ENCODE measurements around the gene PDGFRA. TPM values are rescaled to one million over a fixed set of nuclear protein-coding genes. Genes with fewer than 3 reads are reported as not detected.

The PDGFRA gene
- total RNA-seq, 6 experiments from 2014 or later, result 7.0 to 32.6 (median 13.6) TPM

DNA sequence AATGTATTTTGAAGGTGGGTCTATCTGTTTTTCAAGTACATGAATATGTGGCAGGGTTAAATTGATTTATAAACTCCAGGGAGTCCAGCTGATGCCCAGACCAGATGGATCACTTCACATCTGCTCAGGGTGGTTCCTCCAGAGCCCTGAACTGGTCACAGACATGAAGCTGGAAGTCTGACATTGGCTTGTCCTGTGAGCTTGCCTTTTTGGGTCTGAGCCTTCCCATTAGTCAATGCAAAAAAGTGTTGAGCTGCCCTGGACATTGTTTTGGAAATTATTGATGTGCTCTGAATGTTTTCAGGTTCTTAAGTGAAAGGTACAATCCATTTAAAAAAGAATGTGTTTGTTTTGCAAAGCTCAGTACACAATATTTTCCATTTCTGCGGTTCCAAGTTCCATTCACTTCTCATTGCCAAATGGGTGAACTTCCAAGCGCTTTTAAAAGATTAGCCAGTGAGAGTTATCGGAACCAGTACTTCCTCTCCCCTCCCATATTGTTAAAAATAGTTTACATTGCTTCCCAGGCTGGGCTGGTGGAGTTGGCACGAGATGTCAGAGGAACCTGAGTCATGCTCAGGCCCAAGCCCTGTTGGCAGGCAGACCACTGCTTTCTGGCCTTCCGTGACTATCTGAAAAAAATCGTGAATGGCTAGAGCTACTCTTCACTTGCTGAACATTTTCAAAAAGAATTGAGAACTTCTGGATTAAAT is 52.1 kb downstream of the PDGFRA start:
- no peaks in the 10 kb centered on the region for H3K4me1 ChIP-seq
- H3K27ac ChIP-seq, result peak overlapping the region in 1 of 3 donors; percentile 19
- no peaks in the 10 kb centered on the region for H3K36me3 ChIP-seq
- peak; percentile 84 to 93 (median 89) for ATAC-seq
- no peaks in the 10 kb centered on the region for H3K9me3 ChIP-seq
- no peaks in the 10 kb centered on the region for H3K27me3 ChIP-seq
- no peak overlapping the region for H3K4me3 ChIP-seq
- peak in 2 of 3 donors; percentile 64 to 77 for DNase-seq
- WGBS (ENCODE audit: insufficient coverage, low coverage, low lambda C conversion rate, missing lambda C conversion rate), result 20% methylated on average over 6 of the region's 6 CpGs
- TF ChIP-seq, protein P1, sequence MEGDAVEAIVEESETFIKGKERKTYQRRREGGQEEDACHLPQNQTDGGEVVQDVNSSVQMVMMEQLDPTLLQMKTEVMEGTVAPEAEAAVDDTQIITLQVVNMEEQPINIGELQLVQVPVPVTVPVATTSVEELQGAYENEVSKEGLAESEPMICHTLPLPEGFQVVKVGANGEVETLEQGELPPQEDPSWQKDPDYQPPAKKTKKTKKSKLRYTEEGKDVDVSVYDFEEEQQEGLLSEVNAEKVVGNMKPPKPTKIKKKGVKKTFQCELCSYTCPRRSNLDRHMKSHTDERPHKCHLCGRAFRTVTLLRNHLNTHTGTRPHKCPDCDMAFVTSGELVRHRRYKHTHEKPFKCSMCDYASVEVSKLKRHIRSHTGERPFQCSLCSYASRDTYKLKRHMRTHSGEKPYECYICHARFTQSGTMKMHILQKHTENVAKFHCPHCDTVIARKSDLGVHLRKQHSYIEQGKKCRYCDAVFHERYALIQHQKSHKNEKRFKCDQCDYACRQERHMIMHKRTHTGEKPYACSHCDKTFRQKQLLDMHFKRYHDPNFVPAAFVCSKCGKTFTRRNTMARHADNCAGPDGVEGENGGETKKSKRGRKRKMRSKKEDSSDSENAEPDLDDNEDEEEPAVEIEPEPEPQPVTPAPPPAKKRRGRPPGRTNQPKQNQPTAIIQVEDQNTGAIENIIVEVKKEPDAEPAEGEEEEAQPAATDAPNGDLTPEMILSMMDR (IDR thresholded peaks at IDR 0.05), result no peak
- TF ChIP-seq POLR2A (IDR thresholded peaks at IDR 0.05), result no peak
- intact Hi-C loops (cut with DNase I), result no loop called here

DNA sequence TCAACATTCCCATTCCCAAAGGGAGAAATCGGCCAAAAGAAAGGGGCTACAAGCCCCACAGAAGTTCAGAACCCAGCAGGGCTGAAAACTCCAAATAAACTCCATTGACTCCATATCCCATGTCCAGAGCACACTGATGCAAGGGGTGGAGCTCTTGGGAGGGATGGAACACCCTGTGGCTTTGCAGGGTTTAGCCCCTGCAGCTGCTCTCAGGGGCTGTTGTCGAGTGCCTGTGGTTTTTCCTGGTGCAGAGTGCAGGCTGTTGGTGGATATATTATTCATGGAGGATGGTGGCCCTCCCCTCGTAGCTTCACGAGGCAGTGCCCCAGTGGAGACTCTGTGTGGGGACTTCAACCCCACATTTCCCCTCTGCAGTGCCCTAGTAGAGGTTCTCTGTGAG is 53.7 kb downstream of the PDGFRA start:
- Histone ChIP-seq H3K27me3 (no peaks in the 10 kb centered on the region), H3K4me1 (no peaks in the 10 kb centered on the region), H3K36me3 (no peaks in the 10 kb centered on the region), H3K9me3 (no peaks in the 10 kb centered on the region), H3K4me3 (no peak overlapping the region), H3K27ac (no peak overlapping the region)
- ATAC-seq, result no peak
- WGBS (ENCODE audit: insufficient coverage, low coverage, low lambda C conversion rate, missing lambda C conversion rate), result 72% methylated on average over 2 of the region's 4 CpGs
- DNase-seq, result no peak
- intact Hi-C loops (cut with DNase I), result no loop called here
- TF ChIP-seq POLR2A (IDR thresholded peaks at IDR 0.05), result no peak
- TF ChIP-seq, protein P1 (IDR thresholded peaks at IDR 0.05), result no peak

DNA sequence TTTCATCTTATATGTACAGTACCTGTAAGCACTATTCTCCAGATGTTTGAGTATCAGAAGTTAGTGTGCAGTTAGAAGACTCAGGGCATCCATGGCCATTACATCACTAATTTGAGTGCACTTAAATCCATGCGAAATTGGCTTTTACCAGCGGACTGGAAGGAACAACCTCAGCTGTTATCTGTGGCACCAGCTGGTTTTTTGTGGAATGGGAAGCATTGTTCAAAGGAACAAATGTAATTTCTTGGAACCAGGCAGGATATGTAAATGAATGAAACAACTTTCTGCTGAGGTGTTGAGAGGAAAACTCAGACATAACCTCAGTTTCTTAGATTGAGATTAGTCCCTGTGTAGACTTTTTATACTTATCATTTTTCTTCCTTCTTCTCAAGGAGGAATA is 60.2 kb downstream of the PDGFRA start:
- no peaks in the 10 kb centered on the region for H3K27me3 ChIP-seq
- DNase-seq (no peak), ATAC-seq (peak in 2 of 4 donors; percentile 12 to 50)
- no peaks in the 10 kb centered on the region for H3K9me3 ChIP-seq
- H3K36me3 ChIP-seq, result no peaks in the 10 kb centered on the region
- no peak overlapping the region for H3K27ac ChIP-seq
- no peak for TF ChIP-seq POLR2A (IDR thresholded peaks at IDR 0.05)
- TF ChIP-seq, protein P1 (IDR thresholded peaks at IDR 0.05), result no peak
- H3K4me3 ChIP-seq, result no peak overlapping the region
- intact Hi-C loops (cut with DNase I), result no loop called here
- WGBS (ENCODE audit: insufficient coverage, low coverage, low lambda C conversion rate, missing lambda C conversion rate), result 61% methylated on average over 2 of the region's 2 CpGs
- H3K4me1 ChIP-seq, result no peaks in the 10 kb centered on the region

DNA sequence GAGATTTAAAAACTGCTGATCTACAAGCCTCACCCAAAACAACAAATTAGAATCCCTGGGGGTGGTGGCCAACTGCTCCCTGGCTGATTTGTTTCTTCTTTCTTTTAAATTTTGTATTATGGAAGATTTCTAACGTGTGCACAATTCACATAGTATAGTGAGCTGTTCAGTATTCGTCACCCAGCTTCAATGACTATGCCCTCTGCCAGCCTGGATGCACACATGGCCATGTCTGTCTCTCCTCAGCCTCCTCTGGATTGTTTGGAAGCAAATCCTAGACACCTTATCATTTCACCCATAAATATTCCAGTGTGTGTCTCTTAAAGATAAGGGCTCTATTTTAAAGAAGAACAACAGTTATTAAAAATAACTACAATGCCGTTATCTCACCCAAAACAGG is 61.9 kb downstream of the PDGFRA start:
- intact Hi-C loops (cut with DNase I), result no loop called here
- Histone ChIP-seq H3K27me3 (no peaks in the 10 kb centered on the region), H3K4me3 (no peak overlapping the region), H3K4me1 (no peaks in the 10 kb centered on the region), H3K36me3 (no peaks in the 10 kb centered on the region), H3K9me3 (no peaks in the 10 kb centered on the region), H3K27ac (no peak overlapping the region)
- DNase-seq (no peak), ATAC-seq (no peak)
- TF ChIP-seq, protein P1 (IDR thresholded peaks at IDR 0.05), result no peak
- TF ChIP-seq POLR2A (IDR thresholded peaks at IDR 0.05), result no peak
- WGBS (ENCODE audit: insufficient coverage, low coverage, low lambda C conversion rate, missing lambda C conversion rate), result 55% methylated on average over 3 of the region's 3 CpGs
